Suprapubic skin (tissue), 4 donors: ENCODE data around the gene MRGPRF. TPM values are rescaled to one million over a fixed set of nuclear protein-coding genes. Genes with fewer than 3 reads are reported as not detected.
A peak's percentile ranks its signal among the peaks of the same experiment; 100 is the strongest.

Experiments
- DNase-seq, 2 donors: peaks; one replicate each; pipeline ENCODE4 v3.0.0-alpha.2; 2019; ENCODE audit warnings: low spot score in 2 of 2
- H3K27ac ChIP-seq: fragments of 200-600 bp; sonication (generic); one replicate; pipeline ENCODE4 v1.5.1; 2019
- H3K27me3 ChIP-seq: fragments of 200-600 bp; sonication (generic); one replicate; pipeline ENCODE4 v1.5.1; 2019
- H3K36me3 ChIP-seq: fragments of 200-600 bp; sonication (generic); one replicate; pipeline ENCODE4 v1.5.1; 2019
- H3K4me1 ChIP-seq: fragments of 200-600 bp; sonication (generic); one replicate; pipeline ENCODE4 v1.5.1; 2019
- H3K4me3 ChIP-seq: fragments of 200-600 bp; sonication (generic); one replicate; pipeline ENCODE4 v1.5.1; 2019; ENCODE audit warnings: mild to moderate bottlenecking
- H3K9me3 ChIP-seq: fragments of 200-600 bp; sonication (generic); one replicate; pipeline ENCODE4 v1.5.1; 2019
- CTCF ChIP-seq, 2 donors: fragments of 200-600 bp in 1 of 2; fragments of 450-650 bp in 1 of 2; sonication (generic) in 1 of 2; IDR thresholded peaks; one replicate each; pipeline ENCODE4 v1.5.1; 2016 to 2019; ENCODE audit warnings: antibody characterized with exemption in 2 of 2, mild to moderate bottlenecking in 1 of 2, moderate library complexity in 1 of 2
- EP300 ChIP-seq: sonication (generic); formaldehyde crosslinking; IDR thresholded peaks from one replicate; pipeline ENCODE4 v1.6.1; 2017; ENCODE audit warnings: antibody characterized with exemption
- POLR2A ChIP-seq, 2 donors: fragments of 450-650 bp; IDR thresholded peaks; one replicate each; pipeline ENCODE4 v1.6.1; 2017; ENCODE audit warnings: antibody characterized with exemption in 2 of 2, mild to moderate bottlenecking in 2 of 2, moderate library complexity in 2 of 2
- POLR2AphosphoS5 ChIP-seq, 3 donors: sonication (generic); formaldehyde crosslinking; IDR thresholded peaks; one replicate each; pipeline ENCODE4 v1.6.1; 2017; ENCODE audit warnings: antibody characterized with exemption in 3 of 3
- WGBS: methylation state at CpG from one replicate; pipeline ENCODE4 v1.1.5; 2018; 5-methylcytosine and 5-hydroxymethylcytosine counted together
- total RNA-seq, 4 donors: library from RNA; depleted of rRNA; stranded (reverse); fragments of >200 nt; gene quantifications; one replicate each; pipeline ENCODE4 v1.1.0, GENCODE V29; 2016

Gene MRGPRF
- total RNA-seq, 4 donors from 2014 or later = 2.0 to 9.8 (median 4.8) TPM

- DNase-seq = no peak
- peak overlapping the region; percentile 45 for H3K27ac ChIP-seq
These were observed 22.3 kb upstream of the MRGPRF start for GRCh38 chr11:69035150-69035945.

GRCh38 chr11:69034123-69034867 lies 21.2 kb upstream of the MRGPRF start:
- Histone ChIP-seq H3K36me3 (no peaks in the 10 kb centered on the region), H3K27ac (no peak overlapping the region)
- WGBS = 86% methylated on average over 22 of the region's 22 CpGs

More at GRCh38 chr11:69035150-69035945, 22.3 kb upstream of the MRGPRF start:
- Histone ChIP-seq H3K9me3 (no peaks in the 10 kb centered on the region), H3K4me1 (no peaks in the 10 kb centered on the region), H3K27me3 (no peaks in the 10 kb centered on the region), H3K36me3 (no peaks in the 10 kb centered on the region), H3K4me3 (no peak overlapping the region)
- 73% methylated on average over 18 of the region's 21 CpGs for WGBS
- TF ChIP-seq EP300 = no peak
- TF ChIP-seq POLR2A (IDR thresholded peaks at IDR 0.05) = no peak
- no peak for TF ChIP-seq CTCF (IDR thresholded peaks at IDR 0.05)
- no peak for TF ChIP-seq POLR2AphosphoS5 (IDR thresholded peaks at IDR 0.05)

GRCh38 chr11:69033431-69033830 lies 20.4 kb upstream of the MRGPRF start:
- no CpG with 5 or more reads among the region's 11 CpGs for WGBS
- no peak for TF ChIP-seq POLR2A (IDR thresholded peaks at IDR 0.05)
- no peak overlapping the region for H3K27ac ChIP-seq
- H3K4me1 ChIP-seq = no peaks in the 10 kb centered on the region
- H3K4me3 ChIP-seq = no peak overlapping the region
- H3K27me3 ChIP-seq = no peaks in the 10 kb centered on the region
- no peaks in the 10 kb centered on the region for H3K9me3 ChIP-seq
- no peaks in the 10 kb centered on the region for H3K36me3 ChIP-seq
- DNase-seq = no peak

More at GRCh38 chr11:69034123-69034867, 21.2 kb upstream of the MRGPRF start:
- Histone ChIP-seq H3K27me3 (no peaks in the 10 kb centered on the region), H3K4me3 (no peak overlapping the region), H3K4me1 (no peaks in the 10 kb centered on the region), H3K9me3 (no peaks in the 10 kb centered on the region)
- TF ChIP-seq POLR2A (IDR thresholded peaks at IDR 0.05) (no peak), POLR2AphosphoS5 (IDR thresholded peaks at IDR 0.05) (no peak), CTCF (IDR thresholded peaks at IDR 0.05) (no peak), EP300 (no peak)
- DNase-seq = no peak

- 89% methylated on average over 7 of the region's 7 CpGs for WGBS
- no peaks in the 10 kb centered on the region for H3K4me1 ChIP-seq
- no peak overlapping the region for H3K4me3 ChIP-seq
- no peak overlapping the region for H3K27ac ChIP-seq
- no peaks in the 10 kb centered on the region for H3K9me3 ChIP-seq
- no peaks in the 10 kb centered on the region for H3K36me3 ChIP-seq
- no peaks in the 10 kb centered on the region for H3K27me3 ChIP-seq
- no peak for DNase-seq
- TF ChIP-seq EP300 (no peak), POLR2AphosphoS5 (IDR thresholded peaks at IDR 0.05) (no peak), POLR2A (IDR thresholded peaks at IDR 0.05) (no peak), CTCF (IDR thresholded peaks at IDR 0.05) (no peak)
These were observed 19.8 kb upstream of the MRGPRF start for GRCh38 chr11:69032833-69033232.

GRCh38 chr11:69030301-69030700 lies 17.3 kb upstream of the MRGPRF start:
- no peaks in the 10 kb centered on the region for H3K4me1 ChIP-seq
- TF ChIP-seq EP300 (no peak), CTCF (IDR thresholded peaks at IDR 0.05) (no peak), POLR2AphosphoS5 (IDR thresholded peaks at IDR 0.05) (no peak), POLR2A (IDR thresholded peaks at IDR 0.05) (no peak)
- H3K9me3 ChIP-seq = no peaks in the 10 kb centered on the region
- H3K27me3 ChIP-seq = no peaks in the 10 kb centered on the region
- no peak overlapping the region for H3K27ac ChIP-seq
- H3K36me3 ChIP-seq = no peaks in the 10 kb centered on the region
- 71% methylated on average over 6 of the region's 6 CpGs for WGBS
- H3K4me3 ChIP-seq = no peak overlapping the region
- DNase-seq = no peak
